HCT116 (cell line): ENCODE measurements around the gene STX1B.

Source experiments
- CEBPB ChIP-seq: IDR thresholded peaks from 2 replicates; pipeline ENCODE4 v1.6.1; 2012; ENCODE audit warnings: low read depth
- EZH2 ChIP-seq: fragments of 200-600 bp; sonication (generic); IDR thresholded peaks from 2 replicates; pipeline ENCODE4 v1.6.1; 2017; ENCODE audit warnings: antibody characterized with exemption, mixed run types
- EZH2phosphoT487 ChIP-seq: fragments of 200-600 bp; IDR thresholded peaks from 2 replicates; pipeline ENCODE4 v1.6.1; 2018; ENCODE audit warnings: antibody characterized with exemption, borderline replicate concordance
- JUND ChIP-seq: IDR thresholded peaks from 2 replicates; pipeline ENCODE4 v1.6.1; 2012
- POLR2A ChIP-seq: IDR thresholded peaks from 2 replicates; pipeline ENCODE4 v1.7.0; 2011; ENCODE audit warnings: borderline replicate concordance; ENCODE audit not compliant: insufficient read depth, insufficient read length; ENCODE audit errors: extremely low read depth
- POLR2AphosphoS5 ChIP-seq: IDR thresholded peaks from 2 replicates; pipeline ENCODE4 v1.6.1; 2011; ENCODE audit warnings: mild to moderate bottlenecking, low read depth, low read length, moderate library complexity
- SIN3A ChIP-seq: IDR thresholded peaks from 2 replicates; pipeline ENCODE4 v1.6.1; 2012; ENCODE audit warnings: low read depth
- SP1 ChIP-seq: IDR thresholded peaks from 2 replicates; pipeline ENCODE4 v1.6.1; 2012; ENCODE audit warnings: low read depth
- SRF ChIP-seq: IDR thresholded peaks from 2 replicates; pipeline ENCODE4 v1.6.1; 2012; ENCODE audit warnings: low read depth
- YY1 ChIP-seq: IDR thresholded peaks from 2 replicates; pipeline ENCODE4 v1.6.1; 2011; ENCODE audit warnings: low read length, low read depth, moderate library complexity, mild to moderate bottlenecking; ENCODE audit not compliant: insufficient replicate concordance; ENCODE audit errors: extremely low read depth
- ZNF274 ChIP-seq: fragments of 200-500 bp; sonication (Bioruptor generic); IDR thresholded peaks from 2 replicates; pipeline ENCODE4 v1.6.1; 2014; ENCODE audit warnings: mild to moderate bottlenecking, low read depth, low read length, inconsistent platforms
- TF ChIP-seq, protein P1 (sequence below), 3 experiments: fragments of 200-600 bp in 1 of 3; sonication (generic) in 1 of 3; IDR thresholded peaks in 2 of 3; conservative IDR thresholded peaks in 1 of 3; 2 replicates each; pipeline ENCODE4 v1.5.1; 2012 to 2017; ENCODE audit warnings: low read depth in 2 of 3, low read length in 2 of 3, antibody characterized with exemption in 1 of 3, borderline replicate concordance in 1 of 3, control low read depth in 1 of 3, mild to moderate bottlenecking in 1 of 3, mixed read lengths in 1 of 3, mixed run types in 1 of 3, moderate library complexity in 1 of 3; ENCODE audit not compliant: insufficient read depth in 1 of 3
- TF ChIP-seq, protein P2 (sequence below): IDR thresholded peaks from 2 replicates; pipeline ENCODE4 v1.6.1; 2012

DNA sequence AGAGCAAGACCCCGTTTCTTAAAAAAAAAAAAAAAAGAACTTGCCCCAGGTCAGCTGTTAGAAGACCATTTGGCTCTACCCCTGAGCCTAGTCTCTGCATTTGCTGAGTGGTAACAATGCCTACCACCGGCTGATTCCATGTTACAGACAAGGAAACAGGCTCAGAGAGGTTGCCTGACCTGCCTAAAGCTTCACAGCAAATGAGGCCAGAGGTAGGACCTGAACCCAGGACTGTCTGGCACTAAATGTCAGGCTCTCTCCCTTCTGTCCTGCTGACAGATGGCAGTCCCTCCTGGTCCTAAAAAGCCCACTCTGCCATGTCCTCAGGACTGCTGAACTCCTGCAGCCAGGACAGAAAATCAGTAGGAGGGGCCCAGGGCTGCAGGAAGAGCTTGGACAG lies 5.8 kb downstream of the STX1B start:
- TF ChIP-seq SP1 (no peak), EZH2phosphoT487 (no peak), SRF (no peak), ZNF274 (no peak), JUND (no peak), EZH2 (no peak), CEBPB (no peak), SIN3A (no peak), POLR2AphosphoS5 (no peak), POLR2A (no peak), YY1 (no peak)
- TF ChIP-seq, protein P1, sequence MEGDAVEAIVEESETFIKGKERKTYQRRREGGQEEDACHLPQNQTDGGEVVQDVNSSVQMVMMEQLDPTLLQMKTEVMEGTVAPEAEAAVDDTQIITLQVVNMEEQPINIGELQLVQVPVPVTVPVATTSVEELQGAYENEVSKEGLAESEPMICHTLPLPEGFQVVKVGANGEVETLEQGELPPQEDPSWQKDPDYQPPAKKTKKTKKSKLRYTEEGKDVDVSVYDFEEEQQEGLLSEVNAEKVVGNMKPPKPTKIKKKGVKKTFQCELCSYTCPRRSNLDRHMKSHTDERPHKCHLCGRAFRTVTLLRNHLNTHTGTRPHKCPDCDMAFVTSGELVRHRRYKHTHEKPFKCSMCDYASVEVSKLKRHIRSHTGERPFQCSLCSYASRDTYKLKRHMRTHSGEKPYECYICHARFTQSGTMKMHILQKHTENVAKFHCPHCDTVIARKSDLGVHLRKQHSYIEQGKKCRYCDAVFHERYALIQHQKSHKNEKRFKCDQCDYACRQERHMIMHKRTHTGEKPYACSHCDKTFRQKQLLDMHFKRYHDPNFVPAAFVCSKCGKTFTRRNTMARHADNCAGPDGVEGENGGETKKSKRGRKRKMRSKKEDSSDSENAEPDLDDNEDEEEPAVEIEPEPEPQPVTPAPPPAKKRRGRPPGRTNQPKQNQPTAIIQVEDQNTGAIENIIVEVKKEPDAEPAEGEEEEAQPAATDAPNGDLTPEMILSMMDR (IDR thresholded peaks at IDR 0.05 in 2 of 3, conservative IDR thresholded peaks at IDR 0.05 in 1 of 3; ENCODE audit: borderline replicate concordance in 1 of 3, insufficient read depth in 1 of 3, low read depth in 2 of 3, low read length in 2 of 3) = no peak
- TF ChIP-seq, protein P2, sequence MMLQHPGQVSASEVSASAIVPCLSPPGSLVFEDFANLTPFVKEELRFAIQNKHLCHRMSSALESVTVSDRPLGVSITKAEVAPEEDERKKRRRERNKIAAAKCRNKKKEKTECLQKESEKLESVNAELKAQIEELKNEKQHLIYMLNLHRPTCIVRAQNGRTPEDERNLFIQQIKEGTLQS = no peak
